GM13976 (cell line): ENCODE results near the gene AVEN.

Experiments used
- DNase-seq: peaks from one replicate; pipeline ENCODE4 v3.0.0; 2012; ENCODE audit warnings: low spot score
- CTCF ChIP-seq: IDR thresholded peaks from 2 replicates; pipeline ENCODE4 v1.5.1; 2012; ENCODE audit warnings: borderline replicate concordance, mild to moderate bottlenecking; ENCODE audit not compliant: insufficient read depth; ENCODE audit errors: extremely low read depth, missing control alignments, control extremely low read depth
- in situ Hi-C: fragments of 300-500 bp; cut with MboI; formaldehyde crosslinking; loops from one replicate; pipeline ENCODE4 v1.12.0; 2022; ENCODE audit warnings: low sequenced_read_pairs, mixed read lengths, inconsistent platforms; ENCODE audit not compliant: unreplicated experiment

The AVEN gene

DNA sequence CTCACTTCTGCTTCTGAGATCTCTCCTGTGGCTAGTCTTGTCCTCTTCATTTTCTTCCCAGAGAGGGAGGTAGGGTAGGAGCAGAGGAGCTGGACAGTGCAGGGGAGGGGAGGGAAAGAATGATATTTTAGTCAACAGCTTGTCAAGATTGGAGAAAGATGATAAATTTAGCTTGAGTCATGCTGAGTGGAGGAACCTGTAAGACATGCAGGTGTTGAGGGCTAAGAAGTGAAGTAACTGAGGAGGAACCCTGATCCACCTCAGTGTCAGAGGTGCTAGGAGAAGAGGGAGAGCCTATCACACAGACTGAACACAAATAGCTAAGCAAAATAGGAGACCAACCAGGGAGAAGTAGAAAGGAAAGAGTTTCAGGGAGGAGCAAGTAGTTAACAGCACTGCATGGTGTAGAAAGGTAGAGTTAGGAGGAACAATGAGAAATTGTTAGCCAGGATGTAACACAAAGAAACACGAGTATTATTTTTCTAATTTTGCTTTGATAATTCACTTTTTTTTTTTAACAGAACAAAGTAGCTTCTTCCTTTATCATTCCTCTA is 178.9 kb downstream of the AVEN start:
- no peak for TF ChIP-seq CTCF
- no peak for DNase-seq
- in situ Hi-C loops: no loop called here

DNA sequence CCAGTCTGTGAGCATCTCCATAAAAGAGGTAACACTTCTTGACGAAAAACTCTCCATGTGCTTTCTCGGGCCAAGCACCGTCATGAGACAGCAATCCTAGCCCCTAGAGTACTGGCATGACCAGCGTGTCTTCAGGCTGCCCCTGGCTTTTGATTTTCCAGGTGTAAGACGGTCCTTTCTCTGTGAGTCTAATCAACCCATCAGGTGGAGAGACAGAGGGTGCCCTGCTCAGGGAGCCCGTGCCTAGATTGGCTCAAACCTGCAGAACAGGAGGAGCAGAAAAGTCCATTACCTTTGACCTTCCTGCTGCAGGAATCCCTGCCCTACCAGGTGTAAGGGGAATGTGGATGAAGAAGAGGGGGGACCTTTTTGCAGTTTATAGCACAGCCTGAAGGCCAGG is 180.2 kb downstream of the AVEN start:
- TF ChIP-seq CTCF: no peak
- in situ Hi-C loops: no loop called here
- no peak for DNase-seq

DNA sequence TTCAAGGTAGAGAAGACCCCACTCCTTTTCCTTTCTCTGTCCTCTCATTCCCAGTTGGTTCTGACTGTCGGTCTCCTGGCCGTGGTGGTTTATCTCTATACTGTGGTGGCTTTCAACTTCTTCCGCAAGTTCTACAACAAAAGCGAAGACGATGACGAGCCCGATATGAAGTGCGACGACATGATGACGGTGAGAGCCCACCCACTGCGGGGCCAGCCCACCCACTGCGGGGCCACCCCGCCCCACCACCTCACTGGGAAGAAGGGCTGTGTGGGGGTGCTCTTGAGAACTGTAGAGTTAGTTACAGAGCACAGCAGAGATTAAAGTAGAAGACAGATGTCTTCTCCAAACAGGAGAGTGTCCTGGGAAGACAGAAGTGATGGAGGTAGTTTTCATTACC is 181.3 kb downstream of the AVEN start:
- DNase-seq: no peak
- in situ Hi-C loops: no loop called here
- TF ChIP-seq CTCF: no peak

GRCh38 chr15:33852570-33852969 is 186.4 kb downstream of the AVEN start:
- DNase-seq: no peak
- in situ Hi-C loops: no loop called here
- no peak for TF ChIP-seq CTCF

- in situ Hi-C loops: no loop called here
- no peak for TF ChIP-seq CTCF
- DNase-seq: no peak
Measured at GRCh38 chr15:33852094-33852493, 186.9 kb downstream of the AVEN start.

DNA sequence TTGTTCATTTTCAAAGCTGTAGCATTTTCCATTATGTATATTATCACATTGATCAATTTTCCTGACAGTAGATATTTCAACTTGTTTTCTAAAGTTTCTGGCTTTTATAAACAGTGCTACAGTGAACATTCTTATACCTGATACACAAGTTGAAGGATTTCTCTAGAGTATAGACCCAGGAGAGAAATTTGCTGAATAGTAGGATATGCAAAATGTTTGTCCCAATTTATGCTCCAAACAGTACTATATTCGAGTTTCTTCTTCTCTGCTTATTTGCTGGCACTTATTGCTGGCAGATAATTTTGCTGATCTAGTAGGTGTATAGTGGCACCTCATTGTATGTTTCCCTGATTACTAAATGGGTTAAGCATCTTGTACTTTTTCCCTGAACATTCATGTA is 187.9 kb downstream of the AVEN start:
- DNase-seq: no peak
- in situ Hi-C loops: no loop called here
- TF ChIP-seq CTCF: no peak

GRCh38 chr15:33848011-33848410 is 191.0 kb downstream of the AVEN start:
- in situ Hi-C loops: no loop called here
- no peak for DNase-seq
- no peak for TF ChIP-seq CTCF
